GM20431 (cell line): ENCODE results near the gene MCU.

ENCODE experiments used
- in situ Hi-C: fragments of 300-500 bp; cut with MseI, MboI; formaldehyde crosslinking; loops from one replicate; pipeline ENCODE4 v1.15.0; 2020; ENCODE audit warnings: low sequenced_read_pairs; ENCODE audit not compliant: unreplicated experiment

MCU gene

DNA sequence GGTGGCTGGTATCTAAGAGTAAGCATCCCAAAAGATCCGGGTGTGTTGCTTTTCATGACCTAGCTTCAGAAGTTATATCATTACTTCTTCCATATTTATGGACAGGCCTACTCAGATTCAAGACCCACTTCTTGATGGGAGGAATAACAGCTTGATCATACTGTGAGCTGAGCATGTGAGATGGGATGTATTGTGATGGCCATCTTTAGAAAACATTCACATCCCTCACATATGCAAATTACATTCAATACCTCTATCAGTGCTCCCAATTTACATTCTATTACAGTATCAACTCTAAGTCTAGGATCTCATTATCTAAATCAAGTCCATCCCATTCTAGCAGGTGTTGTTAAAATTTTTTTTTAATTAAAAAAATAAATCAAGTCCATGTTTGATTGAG lies 101.8 kb downstream of the MCU start:
- in situ Hi-C loops, result no loop called here

- in situ Hi-C loops, result no loop called here
These were observed 102.3 kb downstream of the MCU start for GRCh38 chr10:72794260-72794659.

DNA sequence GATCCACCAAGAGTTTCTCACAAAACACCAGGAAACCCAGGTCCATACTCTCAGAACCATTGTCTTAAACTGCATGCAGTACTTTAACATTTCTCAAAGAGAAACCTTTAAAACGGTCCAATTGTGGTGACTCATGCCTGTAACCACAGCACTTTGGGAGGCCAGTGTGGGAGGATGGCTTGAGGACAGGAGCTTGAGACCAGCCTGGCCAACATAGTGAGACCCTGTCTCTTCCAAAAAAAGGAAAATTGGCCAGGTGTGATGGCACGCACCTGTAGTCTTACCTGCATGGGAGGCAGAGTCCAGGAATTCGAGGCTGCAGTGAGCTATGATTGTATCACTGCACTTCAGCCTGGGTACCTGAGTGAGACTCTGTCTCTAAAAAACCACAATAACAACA lies 104.1 kb downstream of the MCU start:
- in situ Hi-C loops, result no loop called here

DNA sequence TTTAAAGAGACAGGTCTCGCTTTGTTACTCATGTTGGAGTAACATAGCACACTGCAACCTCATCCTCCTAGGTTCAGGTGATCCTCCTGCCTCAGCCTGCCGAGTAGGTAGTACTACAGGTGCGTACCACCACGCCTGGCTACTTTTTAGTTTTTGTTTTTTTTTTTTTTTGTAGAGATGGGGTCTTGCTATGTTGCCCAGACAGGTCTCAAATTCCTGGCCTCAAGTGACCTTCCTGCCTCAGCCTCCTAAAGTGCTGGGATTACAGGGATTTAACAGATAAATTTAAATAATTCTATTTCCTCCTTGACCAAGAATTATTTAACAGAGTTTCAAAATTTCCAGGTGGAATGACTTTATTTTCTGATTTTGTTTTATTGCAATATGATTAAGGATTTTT lies 104.6 kb downstream of the MCU start:
- in situ Hi-C loops, result no loop called here

GRCh38 chr10:72800000-72800740 lies 108.2 kb downstream of the MCU start:
- in situ Hi-C loops, result no loop called here

DNA sequence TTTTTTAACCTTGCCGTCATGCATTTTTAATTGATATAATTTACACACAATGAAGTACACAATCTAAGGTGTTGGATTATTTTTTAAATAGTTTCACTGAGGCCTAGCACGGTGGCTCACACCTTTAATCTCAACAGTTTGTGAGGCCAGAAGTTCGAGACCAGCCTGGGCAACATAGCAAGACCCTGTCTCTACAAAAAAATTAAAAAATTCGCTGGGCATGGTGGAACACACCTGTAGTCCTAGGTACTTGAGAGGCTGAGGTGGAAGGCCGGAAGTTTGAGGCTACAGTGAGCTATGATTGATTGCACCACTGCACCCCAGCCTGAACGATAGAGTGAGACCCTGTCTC lies 108.8 kb downstream of the MCU start:
- in situ Hi-C loops, result no loop called here

GRCh38 chr10:72801263-72801868 lies 109.4 kb downstream of the MCU start:
- in situ Hi-C loops, result no loop called here

GRCh38 chr10:72802332-72802731 lies 110.4 kb downstream of the MCU start:
- in situ Hi-C loops, result no loop called here

DNA sequence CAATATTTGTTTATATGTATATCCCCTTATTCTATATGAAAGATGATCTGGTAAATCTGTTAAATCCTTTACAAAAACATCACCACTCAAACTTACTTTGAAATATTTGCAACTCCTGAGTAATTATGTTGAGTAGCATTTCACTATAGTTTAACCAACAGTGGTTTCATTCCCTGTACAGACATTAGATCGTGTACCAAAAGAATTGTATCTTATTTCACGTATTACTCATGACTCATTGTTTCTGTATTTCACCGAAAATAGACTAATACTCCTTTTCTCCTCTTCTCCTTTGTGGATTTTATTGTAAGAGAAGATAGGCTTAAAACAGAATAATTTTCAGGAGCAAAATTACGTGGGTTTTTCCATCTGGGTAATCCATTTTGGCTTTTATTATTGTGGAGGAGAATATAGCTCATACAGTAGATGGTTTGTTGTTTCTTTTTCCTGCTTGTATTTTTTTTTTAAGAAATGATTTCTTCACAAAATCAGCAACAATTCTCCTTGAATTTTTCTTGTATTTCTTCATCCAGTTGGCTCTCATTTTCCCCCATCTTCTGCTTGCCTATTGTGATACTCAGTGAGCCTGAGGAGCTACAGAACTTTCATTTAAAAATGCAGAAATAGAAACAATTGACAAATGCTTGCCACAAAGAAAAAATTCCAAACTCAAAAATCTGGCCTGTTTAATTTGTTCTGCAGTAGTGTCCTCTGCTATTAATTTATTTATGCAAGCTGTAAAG lies 111.0 kb downstream of the MCU start:
- in situ Hi-C loops, result no loop called here

DNA sequence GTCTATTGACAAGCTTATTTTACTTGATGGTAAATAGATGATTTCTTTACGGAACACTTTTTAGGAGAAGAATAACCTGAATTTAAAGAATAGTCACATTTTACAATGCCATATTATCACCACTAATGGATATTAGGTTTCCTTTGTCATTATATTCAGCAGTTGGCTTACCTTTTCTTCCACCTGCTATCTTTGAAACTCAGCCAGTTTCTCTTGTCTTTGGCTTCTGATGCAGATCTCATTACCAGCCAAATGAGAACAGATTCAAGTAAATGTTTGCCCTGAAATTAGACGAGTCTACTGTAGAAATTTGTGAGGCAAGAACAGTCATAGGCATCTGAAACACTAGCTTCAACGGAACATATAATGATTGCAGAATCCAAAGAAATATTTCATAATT lies 116.1 kb downstream of the MCU start:
- in situ Hi-C loops, result no loop called here

- in situ Hi-C loops, result no loop called here
These were observed 117.1 kb downstream of the MCU start for GRCh38 chr10:72809006-72809405.

DNA sequence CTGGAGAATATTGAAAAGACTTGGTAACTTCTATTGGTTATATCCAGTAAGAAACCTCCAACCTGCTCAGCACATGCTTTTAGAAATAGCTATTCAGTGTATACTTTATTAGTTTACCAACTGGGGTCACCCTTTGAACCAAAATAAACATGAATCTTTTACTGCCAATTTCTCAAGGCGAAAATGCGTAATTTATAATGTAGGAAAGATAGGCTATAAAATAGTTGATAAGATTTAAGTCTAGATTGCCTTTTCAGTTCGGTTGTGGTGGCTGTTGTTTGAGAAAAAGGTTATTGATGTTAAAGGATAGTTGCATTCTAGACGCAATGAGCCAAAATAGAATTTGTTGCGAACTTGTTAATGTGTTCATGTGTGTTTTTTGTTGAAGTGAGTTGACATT lies 119.0 kb downstream of the MCU start:
- in situ Hi-C loops, result no loop called here

GRCh38 chr10:72812415-72812752 lies 120.4 kb downstream of the MCU start:
- in situ Hi-C loops, result no loop called here

DNA sequence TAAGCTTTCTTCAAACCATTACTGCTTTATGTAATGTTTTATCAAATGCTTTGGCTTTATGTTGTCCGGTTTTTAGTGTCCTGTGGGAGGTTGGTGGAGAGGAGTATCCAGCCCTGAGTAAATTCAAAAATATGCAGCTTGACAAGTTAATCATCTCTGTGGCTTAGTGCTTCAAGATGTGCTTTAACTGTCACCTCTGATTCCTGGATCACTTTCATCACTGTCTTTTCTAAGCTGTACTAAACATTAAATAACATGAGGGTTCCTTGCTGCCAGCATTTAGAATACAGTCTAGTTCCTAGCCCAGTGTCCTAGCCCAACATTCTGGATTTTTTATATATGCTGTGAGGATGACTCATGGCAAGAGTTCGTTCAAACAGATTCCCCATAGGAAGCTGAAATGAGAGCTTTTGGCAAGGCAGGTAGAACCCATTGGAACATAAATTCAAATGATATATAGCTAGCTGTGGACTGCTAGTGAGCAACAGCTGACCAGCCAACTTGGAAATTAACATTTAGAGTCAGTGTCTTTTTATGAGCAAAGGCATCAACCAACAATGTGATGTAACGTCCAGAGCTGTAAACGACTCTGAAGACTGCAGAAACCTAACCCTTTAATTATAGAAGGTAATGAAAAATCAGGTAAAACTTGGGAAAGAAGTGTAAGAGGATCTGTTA lies 120.9 kb downstream of the MCU start:
- in situ Hi-C loops, result no loop called here

- in situ Hi-C loops, result no loop called here
These were observed 122.3 kb downstream of the MCU start for GRCh38 chr10:72814099-72814790.

DNA sequence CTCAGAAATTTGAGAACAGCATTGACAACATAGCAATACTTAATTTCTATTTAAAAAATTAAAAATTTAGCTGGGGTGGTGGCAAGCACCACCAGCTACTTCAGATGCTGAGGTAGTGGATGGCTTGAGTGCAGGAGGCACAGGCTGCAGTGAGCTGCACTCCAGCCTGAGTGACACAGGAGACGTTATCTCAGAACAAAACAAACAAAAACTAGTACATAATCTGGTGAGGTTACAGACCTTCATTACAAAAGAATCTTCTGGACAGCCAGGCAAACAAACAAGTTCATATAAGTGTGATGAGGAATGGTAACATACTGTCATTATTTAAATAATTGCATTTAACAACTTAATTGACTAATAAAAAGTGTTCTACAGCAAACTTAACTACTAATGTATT lies 124.6 kb downstream of the MCU start:
- in situ Hi-C loops, result no loop called here

GRCh38 chr10:72818076-72818475 lies 126.1 kb downstream of the MCU start:
- in situ Hi-C loops, result no loop called here

- in situ Hi-C loops, result no loop called here
These were observed 127.1 kb downstream of the MCU start for GRCh38 chr10:72819053-72819452.

GRCh38 chr10:72821606-72822005 lies 129.7 kb downstream of the MCU start:
- in situ Hi-C loops, result no loop called here

- in situ Hi-C loops, result no loop called here
These were observed 130.5 kb downstream of the MCU start for GRCh38 chr10:72822342-72822986.
